Transverse colon (tissue), 4 donors: ENCODE results near the gene SLC36A3. TPM values are rescaled to one million over a fixed set of nuclear protein-coding genes. Genes with fewer than 3 reads are reported as not detected.

Source experiments
- DNase-seq: peaks from one replicate; pipeline ENCODE4 v3.0.0-alpha.2; 2019
- H3K27ac ChIP-seq, 4 donors: fragments of 200-600 bp; sonication (generic); 2 replicates each; pipeline ENCODE4 v1.5.1; 2016 to 2018; ENCODE audit warnings: inconsistent platforms in 4 of 4
- H3K27me3 ChIP-seq: fragments of 200-600 bp; sonication (generic); 2 replicates; pipeline ENCODE4 v1.5.1; 2017; ENCODE audit warnings: inconsistent platforms
- H3K36me3 ChIP-seq, 4 donors: fragments of 200-600 bp; sonication (generic); 2 replicates each; pipeline ENCODE4 v1.5.1; 2017 to 2019; ENCODE audit warnings: inconsistent platforms in 4 of 4
- H3K4me1 ChIP-seq, 4 donors: fragments of 200-600 bp; sonication (generic); 2 replicates each; pipeline ENCODE4 v1.5.1; 2017 to 2020; ENCODE audit warnings: inconsistent platforms in 4 of 4
- H3K4me3 ChIP-seq, 4 donors: fragments of 200-600 bp; sonication (generic); 1 replicate in 1 of 4; 2 replicates in 3 of 4; pipeline versions ENCODE4 v1.5.1 to v1.6.1; 2017 to 2019; ENCODE audit warnings: inconsistent platforms in 4 of 4
- H3K9me3 ChIP-seq, 2 donors: fragments of 200-600 bp; sonication (generic); 2 replicates each; pipeline ENCODE4 v1.5.1; 2017 to 2019; ENCODE audit warnings: inconsistent platforms in 2 of 2
- CTCF ChIP-seq, 5 experiments: fragments of 200-600 bp in 3 of 5; fragments of 450-650 bp in 2 of 5; sonication (generic) in 3 of 5; IDR thresholded peaks; 1 replicate in 2 of 5; 2 replicates in 3 of 5; pipeline ENCODE4 v1.5.1; 2016 to 2017; ENCODE audit warnings: antibody characterized with exemption in 5 of 5, inconsistent platforms in 3 of 5, mild to moderate bottlenecking in 2 of 5, moderate library complexity in 1 of 5
- EP300 ChIP-seq: sonication (generic); formaldehyde crosslinking; IDR thresholded peaks from one replicate; pipeline ENCODE4 v1.6.1; 2017; ENCODE audit warnings: antibody characterized with exemption, low read depth
- POLR2A ChIP-seq: fragments of 450-650 bp; IDR thresholded peaks from one replicate; pipeline ENCODE4 v1.6.1; 2016; ENCODE audit warnings: antibody characterized with exemption, mild to moderate bottlenecking, moderate library complexity
- POLR2AphosphoS5 ChIP-seq, 3 donors: sonication (generic); formaldehyde crosslinking; IDR thresholded peaks; one replicate each; pipeline ENCODE4 v1.6.1; 2016; ENCODE audit warnings: antibody characterized with exemption in 3 of 3
- WGBS, 2 donors: methylation state at CpG; one replicate each; pipeline ENCODE4 v1.1.5; 2018; ENCODE audit warnings: low coverage in 1 of 2; 5-methylcytosine and 5-hydroxymethylcytosine counted together
- in situ Hi-C, 4 donors: fragments of 200-750 bp; cut with MboI; loops; one replicate each; pipeline versions ENCODE4 v1.15.0 to v1.15.1; 2017; ENCODE audit warnings: low sequenced_read_pairs in 3 of 4, low pct_ligation_motif_present in 1 of 4, low pct_unique_long_range_greater_than_20kb in 1 of 4
- intact Hi-C: fragments of 100-400 bp; cut with DNase I; formaldehyde crosslinking; loops from one replicate; pipeline ENCODE4 v1.15.1; 2023; ENCODE audit warnings: low total_unique reads
- total RNA-seq, 4 donors: library from RNA; depleted of rRNA; stranded (reverse); fragments of >200 nt; gene quantifications; one replicate each; pipeline ENCODE4 v1.1.0, GENCODE V29; 2016

Gene SLC36A3
- total RNA-seq, 4 donors from 2014 or later = not detected

GRCh38 chr5:151332857-151333256, 29.3 kb upstream of the SLC36A3 start:
- WGBS, 2 donors = 72 to 100% methylated on average over 1 to 2 of the region's 2 CpGs
- intact Hi-C loops = no loop called here
- in situ Hi-C loops = no loop called here
- no peak for TF ChIP-seq CTCF (IDR thresholded peaks at IDR 0.05)
- TF ChIP-seq POLR2AphosphoS5 (IDR thresholded peaks at IDR 0.05) = no peak
- TF ChIP-seq POLR2A = no peak
- no peak for TF ChIP-seq EP300
- H3K4me3 ChIP-seq = no peak overlapping the region
- no peaks in the 10 kb centered on the region for H3K9me3 ChIP-seq
- no peak for DNase-seq
- H3K36me3 ChIP-seq = no peaks in the 10 kb centered on the region
- H3K27ac ChIP-seq = no peak overlapping the region
- H3K27me3 ChIP-seq = no peaks in the 10 kb centered on the region
- no peaks in the 10 kb centered on the region for H3K4me1 ChIP-seq

GRCh38 chr5:151328734-151329133, 25.2 kb upstream of the SLC36A3 start:
- Histone ChIP-seq H3K4me3 (no peak overlapping the region), H3K4me1 (no peaks in the 10 kb centered on the region), H3K27me3 (no peaks in the 10 kb centered on the region), H3K9me3 (no peaks in the 10 kb centered on the region), H3K36me3 (no peaks in the 10 kb centered on the region), H3K27ac (no peak overlapping the region)
- intact Hi-C loops (no loop called here), in situ Hi-C loops (no loop called here)
- 74 to 88% methylated on average over 4 of the region's 4 CpGs for WGBS, 2 donors
- DNase-seq = no peak
- no peak for TF ChIP-seq EP300
- TF ChIP-seq CTCF (IDR thresholded peaks at IDR 0.05) = no peak
- TF ChIP-seq POLR2AphosphoS5 (IDR thresholded peaks at IDR 0.05) = no peak
- no peak for TF ChIP-seq POLR2A

GRCh38 chr5:151327585-151327984, 24.0 kb upstream of the SLC36A3 start:
- no peaks in the 10 kb centered on the region for H3K9me3 ChIP-seq
- H3K36me3 ChIP-seq = no peaks in the 10 kb centered on the region
- 56 to 78% methylated on average over 2 of the region's 2 CpGs for WGBS, 2 donors
- intact Hi-C loops (no loop called here), in situ Hi-C loops (no loop called here)
- no peaks in the 10 kb centered on the region for H3K27me3 ChIP-seq
- H3K4me1 ChIP-seq = no peaks in the 10 kb centered on the region
- no peak for DNase-seq
- no peak overlapping the region for H3K27ac ChIP-seq
- no peak overlapping the region for H3K4me3 ChIP-seq
- no peak for TF ChIP-seq POLR2AphosphoS5 (IDR thresholded peaks at IDR 0.05)
- no peak for TF ChIP-seq CTCF (IDR thresholded peaks at IDR 0.05)
- TF ChIP-seq POLR2A = no peak
- TF ChIP-seq EP300 = no peak

GRCh38 chr5:151326266-151326665, 22.7 kb upstream of the SLC36A3 start:
- in situ Hi-C loops (no loop called here), intact Hi-C loops (no loop called here)
- H3K27me3 ChIP-seq = no peaks in the 10 kb centered on the region
- 93% methylated on average over 3 of the region's 3 CpGs; no CpG with 5 or more reads in 1 of the 2 donors for WGBS, 2 donors
- TF ChIP-seq CTCF (IDR thresholded peaks at IDR 0.05) (no peak), POLR2AphosphoS5 (IDR thresholded peaks at IDR 0.05) (no peak)
- no peaks in the 10 kb centered on the region for H3K36me3 ChIP-seq
- DNase-seq = no peak
- no peaks in the 10 kb centered on the region for H3K9me3 ChIP-seq
- no peaks in the 10 kb centered on the region for H3K4me1 ChIP-seq
- H3K27ac ChIP-seq = no peak overlapping the region
- H3K4me3 ChIP-seq = no peak overlapping the region
